Natural killer cell (primary cell): ENCODE data around the gene FRMPD1. TPM values are rescaled to one million over a fixed set of nuclear protein-coding genes. Genes with fewer than 3 reads are reported as not detected.

Experiments
- total RNA-seq, 4 donors: library from RNA; stranded (reverse); fragments of 120-200 nt in 1 of 4; gene quantifications; one replicate each; pipeline versions ENCODE4 v1.2.3 to v1.2.4, GENCODE V29; 2013 to 2022

The FRMPD1 gene
- total RNA-seq, 3 donors from 2014 or later (not counting 1 experiment from before 2014, with no cell fraction given) = not detected

Other genes starting within 250 kb of the FRMPD1 start
- 10 to 100 TPM; 38.1 to 55.6 (median 41.1) TPM for gene GRHPR, start 228.3 kb upstream of the FRMPD1 start, total RNA-seq
- gene ZBTB5, start 185.5 kb upstream of the FRMPD1 start, total RNA-seq = 10 to 100 TPM; 12.6 to 14.2 (median 13.3) TPM
- gene POLR1E, start 165.0 kb upstream of the FRMPD1 start, total RNA-seq = 10 to 100 TPM; 17.4 to 23.8 (median 17.8) TPM
- gene FBXO10, start 74.6 kb upstream of the FRMPD1 start, total RNA-seq = 1 to 10 TPM; 1.7 to 2.2 (median 2.1) TPM
- 10 to 100 TPM; 29.3 to 38.9 (median 36.7) TPM for gene TOMM5, start 58.4 kb upstream of the FRMPD1 start, total RNA-seq
- 10 to 100 TPM; 13.2 to 15.4 (median 13.3) TPM for gene TRMT10B, start 102.9 kb downstream of the FRMPD1 start, total RNA-seq
- 10 to 100 TPM; 20.3 to 42.7 (median 24.5) TPM for gene EXOSC3, start 134.1 kb downstream of the FRMPD1 start, total RNA-seq
- gene DCAF10, start 149.8 kb downstream of the FRMPD1 start, total RNA-seq = 10 to 100 TPM; 12.9 to 21.0 (median 18.5) TPM